Neutrophil (primary cell): ENCODE measurements around the gene TMEM106B.

ENCODE experiments used
- H3K27ac ChIP-seq: fragments of 200-600 bp; sonication (generic); 2 replicates; pipeline ENCODE4 v1.5.1; 2016; ENCODE audit warnings: mild to moderate bottlenecking, moderate library complexity
- H3K27me3 ChIP-seq: fragments of 200-600 bp; sonication (generic); 2 replicates; pipeline ENCODE4 v1.6.0; 2016; ENCODE audit warnings: mild to moderate bottlenecking
- H3K36me3 ChIP-seq: fragments of 200-600 bp; sonication (generic); 2 replicates; pipeline ENCODE4 v1.5.1; 2017
- H3K4me1 ChIP-seq, 2 experiments: fragments of 200-600 bp in 1 of 2; sonication (generic) in 1 of 2; 1 replicate in 1 of 2; 2 replicates in 1 of 2; pipeline versions ENCODE4 v1.5.1 to v1.6.1; 2013 to 2016; ENCODE audit warnings: low read depth in 1 of 2, low read length in 1 of 2, mild to moderate bottlenecking in 1 of 2, moderate library complexity in 1 of 2; ENCODE audit not compliant: control insufficient read depth in 1 of 2, insufficient read depth in 1 of 2
- H3K4me3 ChIP-seq, 2 experiments: fragments of 200-600 bp in 1 of 2; sonication (generic) in 1 of 2; 1 replicate in 1 of 2; 2 replicates in 1 of 2; pipeline ENCODE4 v1.5.1; 2013 to 2016; ENCODE audit warnings: low read depth in 1 of 2, low read length in 1 of 2, mild to moderate bottlenecking in 1 of 2, moderate library complexity in 1 of 2
- H3K9me3 ChIP-seq: fragments of 200-600 bp; sonication (generic); 2 replicates; pipeline ENCODE4 v1.5.1; 2016
- TF ChIP-seq, protein P1 (sequence below): fragments of 200-600 bp; sonication (generic); IDR thresholded peaks from 2 replicates; pipeline ENCODE4 v1.5.1; 2016; ENCODE audit warnings: antibody characterized with exemption

Gene TMEM106B

DNA sequence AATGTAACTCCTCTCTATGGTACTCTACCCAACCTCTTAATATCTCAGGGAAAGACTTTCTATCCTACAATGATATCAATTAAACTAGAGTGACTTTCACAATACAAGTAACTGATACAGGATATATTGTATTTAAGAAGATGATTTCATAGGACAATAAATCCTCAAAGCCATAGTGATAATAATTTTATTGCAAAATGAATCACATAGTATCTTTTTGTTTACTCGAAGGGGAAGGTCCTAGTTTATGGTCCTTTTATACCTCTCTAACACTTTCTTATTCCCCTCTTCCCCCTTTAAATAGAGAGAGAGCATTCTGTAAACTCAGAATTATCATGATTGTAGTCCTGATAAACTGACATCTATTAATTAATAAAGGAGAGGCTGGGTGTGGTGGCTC is 56.4 kb downstream of the TMEM106B start:
- no peaks in the 10 kb centered on the region for H3K9me3 ChIP-seq
- H3K27me3 ChIP-seq = no peaks in the 10 kb centered on the region
- no peaks in the 10 kb centered on the region for H3K4me1 ChIP-seq
- H3K27ac ChIP-seq = no peak overlapping the region
- no peaks in the 10 kb centered on the region for H3K36me3 ChIP-seq
- TF ChIP-seq, protein P1, sequence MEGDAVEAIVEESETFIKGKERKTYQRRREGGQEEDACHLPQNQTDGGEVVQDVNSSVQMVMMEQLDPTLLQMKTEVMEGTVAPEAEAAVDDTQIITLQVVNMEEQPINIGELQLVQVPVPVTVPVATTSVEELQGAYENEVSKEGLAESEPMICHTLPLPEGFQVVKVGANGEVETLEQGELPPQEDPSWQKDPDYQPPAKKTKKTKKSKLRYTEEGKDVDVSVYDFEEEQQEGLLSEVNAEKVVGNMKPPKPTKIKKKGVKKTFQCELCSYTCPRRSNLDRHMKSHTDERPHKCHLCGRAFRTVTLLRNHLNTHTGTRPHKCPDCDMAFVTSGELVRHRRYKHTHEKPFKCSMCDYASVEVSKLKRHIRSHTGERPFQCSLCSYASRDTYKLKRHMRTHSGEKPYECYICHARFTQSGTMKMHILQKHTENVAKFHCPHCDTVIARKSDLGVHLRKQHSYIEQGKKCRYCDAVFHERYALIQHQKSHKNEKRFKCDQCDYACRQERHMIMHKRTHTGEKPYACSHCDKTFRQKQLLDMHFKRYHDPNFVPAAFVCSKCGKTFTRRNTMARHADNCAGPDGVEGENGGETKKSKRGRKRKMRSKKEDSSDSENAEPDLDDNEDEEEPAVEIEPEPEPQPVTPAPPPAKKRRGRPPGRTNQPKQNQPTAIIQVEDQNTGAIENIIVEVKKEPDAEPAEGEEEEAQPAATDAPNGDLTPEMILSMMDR = no peak
- H3K4me3 ChIP-seq = no peak overlapping the region

DNA sequence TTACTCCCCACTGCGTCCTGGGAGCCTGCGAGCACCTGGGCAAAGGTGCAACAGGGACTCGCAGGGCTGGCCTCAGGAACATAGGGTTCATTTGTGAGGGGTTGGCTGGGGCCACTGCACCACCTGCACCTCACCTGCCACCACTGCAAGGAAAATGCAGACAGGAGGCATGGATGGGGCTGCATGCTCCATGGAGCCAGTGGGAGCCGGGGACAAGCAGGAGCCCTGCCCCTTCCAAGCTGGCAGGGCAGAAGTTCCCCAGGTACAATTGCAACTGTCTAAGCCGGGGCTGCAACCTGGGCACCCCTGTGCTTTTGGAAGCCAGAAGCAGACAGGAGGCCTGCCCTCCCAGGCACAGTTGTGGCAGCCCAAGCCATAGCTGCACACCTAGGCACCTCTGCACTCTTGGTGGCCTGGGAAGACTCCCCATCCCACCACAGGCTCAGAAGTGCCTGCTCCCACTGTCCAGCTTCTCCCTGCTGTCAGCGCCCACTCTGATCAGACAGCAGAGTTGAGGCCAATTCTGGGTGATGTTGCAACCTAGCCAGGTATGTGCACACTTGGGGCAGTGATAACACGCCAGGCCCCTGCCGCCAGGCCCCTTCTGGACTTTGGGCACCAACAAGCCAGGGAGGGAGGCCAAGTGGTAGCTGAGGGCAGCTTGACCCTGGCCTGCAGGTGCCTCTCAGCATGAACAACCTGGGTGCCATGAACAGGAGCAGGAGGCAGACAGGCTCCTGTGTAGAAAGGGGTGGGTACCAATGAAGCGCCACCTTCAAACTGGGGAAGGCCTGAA is 58.2 kb downstream of the TMEM106B start:
- Histone ChIP-seq H3K36me3 (no peaks in the 10 kb centered on the region), H3K27ac (no peak overlapping the region), H3K4me3 (no peak overlapping the region), H3K27me3 (no peaks in the 10 kb centered on the region), H3K9me3 (no peaks in the 10 kb centered on the region), H3K4me1 (no peaks in the 10 kb centered on the region)
- TF ChIP-seq, protein P1 = no peak

DNA sequence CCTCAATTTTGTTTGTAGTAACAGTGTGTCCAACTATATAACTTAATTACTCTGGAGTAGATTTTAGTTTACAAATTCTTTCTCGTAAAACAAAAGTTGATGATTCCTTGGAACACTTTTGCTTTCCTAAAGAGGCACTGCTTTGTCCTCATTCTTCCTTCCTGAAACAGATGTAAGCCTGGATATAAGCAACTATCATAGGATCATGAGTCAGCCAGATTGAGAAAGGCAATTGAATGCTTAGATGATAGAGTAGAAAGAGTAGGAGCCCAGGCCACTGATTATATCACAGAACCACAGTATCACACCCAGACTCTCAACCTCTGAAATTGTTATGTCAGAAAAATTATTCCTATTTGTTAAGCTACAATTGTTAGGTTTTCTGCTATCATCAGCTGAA is 69.9 kb downstream of the TMEM106B start:
- no peak overlapping the region for H3K27ac ChIP-seq
- TF ChIP-seq, protein P1 = no peak
- H3K27me3 ChIP-seq = no peaks in the 10 kb centered on the region
- no peak overlapping the region for H3K4me3 ChIP-seq
- no peaks in the 10 kb centered on the region for H3K36me3 ChIP-seq
- H3K4me1 ChIP-seq = no peaks in the 10 kb centered on the region
- no peaks in the 10 kb centered on the region for H3K9me3 ChIP-seq

DNA sequence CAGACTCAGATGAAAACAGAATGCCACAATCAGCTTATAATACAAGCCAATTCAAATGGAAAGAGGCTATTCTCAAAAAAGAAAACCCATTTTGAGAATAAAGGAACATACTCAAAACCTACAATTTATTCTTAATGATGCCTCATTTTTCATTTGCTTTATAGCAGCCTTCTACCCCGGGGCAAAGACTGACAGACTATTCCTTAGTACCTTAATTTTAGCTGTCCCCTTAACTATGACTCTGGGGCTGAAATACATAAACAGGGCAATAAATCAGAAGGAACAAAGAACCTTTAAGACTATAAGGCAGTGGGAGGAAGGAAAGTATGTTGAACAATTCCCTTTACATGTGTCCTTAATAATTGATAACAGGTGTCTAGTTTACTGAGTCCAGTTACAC is 76.8 kb downstream of the TMEM106B start:
- Histone ChIP-seq H3K4me1 (no peaks in the 10 kb centered on the region), H3K4me3 (no peak overlapping the region), H3K27me3 (no peaks in the 10 kb centered on the region), H3K36me3 (no peaks in the 10 kb centered on the region), H3K9me3 (no peaks in the 10 kb centered on the region), H3K27ac (no peak overlapping the region)
- TF ChIP-seq, protein P1 = no peak

DNA sequence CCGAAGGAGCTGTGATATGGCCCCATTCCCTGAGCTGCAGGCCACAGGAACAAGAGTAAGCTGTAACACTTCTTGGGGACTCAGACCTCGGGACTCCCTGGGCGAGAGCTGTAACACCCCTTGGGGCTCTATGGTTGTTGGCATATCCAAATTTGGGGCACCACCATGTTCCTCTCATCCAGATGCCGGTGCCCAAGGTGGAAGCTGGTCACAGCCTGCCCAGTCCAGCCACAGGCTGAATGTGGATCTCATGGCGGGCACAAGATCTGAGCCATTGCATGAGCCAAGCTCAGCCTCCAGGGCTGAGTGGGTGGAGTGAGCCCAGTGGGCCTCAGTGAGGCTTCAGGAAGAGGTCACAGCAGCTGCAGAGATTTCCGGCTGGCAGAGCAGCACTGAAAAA is 78.9 kb downstream of the TMEM106B start:
- Histone ChIP-seq H3K27me3 (no peaks in the 10 kb centered on the region), H3K9me3 (no peaks in the 10 kb centered on the region), H3K4me3 (no peak overlapping the region), H3K36me3 (no peaks in the 10 kb centered on the region), H3K27ac (no peak overlapping the region), H3K4me1 (no peaks in the 10 kb centered on the region)
- TF ChIP-seq, protein P1 = no peak
